ENCODE results near the gene CAMTA1.

CAMTA1 gene

GRCh38 chr1:6784560-6785317, 515 bp upstream of the CAMTA1 start:
- peak; percentile 95 for ATAC-seq
- TF ChIP-seq ZFP3 (CRISPR knock-in tag; IDR thresholded peaks at IDR 0.05) (peak; percentile 92), RARB (CRISPR knock-in tag; IDR thresholded peaks at IDR 0.05) (no peak), ZNF70 (CRISPR knock-in tag; IDR thresholded peaks at IDR 0.05) (no peak), PPARA (CRISPR knock-in tag; IDR thresholded peaks at IDR 0.05; ENCODE audit: borderline replicate concordance) (peak; percentile 68; the same call in 1 of the 2 replicates), TCF4 (CRISPR knock-in tag; IDR thresholded peaks at IDR 0.05; ENCODE audit: borderline replicate concordance) (no peak), ZNF8 (CRISPR knock-in tag; IDR thresholded peaks at IDR 0.05) (no peak)
- TF ChIP-seq, protein P1, sequence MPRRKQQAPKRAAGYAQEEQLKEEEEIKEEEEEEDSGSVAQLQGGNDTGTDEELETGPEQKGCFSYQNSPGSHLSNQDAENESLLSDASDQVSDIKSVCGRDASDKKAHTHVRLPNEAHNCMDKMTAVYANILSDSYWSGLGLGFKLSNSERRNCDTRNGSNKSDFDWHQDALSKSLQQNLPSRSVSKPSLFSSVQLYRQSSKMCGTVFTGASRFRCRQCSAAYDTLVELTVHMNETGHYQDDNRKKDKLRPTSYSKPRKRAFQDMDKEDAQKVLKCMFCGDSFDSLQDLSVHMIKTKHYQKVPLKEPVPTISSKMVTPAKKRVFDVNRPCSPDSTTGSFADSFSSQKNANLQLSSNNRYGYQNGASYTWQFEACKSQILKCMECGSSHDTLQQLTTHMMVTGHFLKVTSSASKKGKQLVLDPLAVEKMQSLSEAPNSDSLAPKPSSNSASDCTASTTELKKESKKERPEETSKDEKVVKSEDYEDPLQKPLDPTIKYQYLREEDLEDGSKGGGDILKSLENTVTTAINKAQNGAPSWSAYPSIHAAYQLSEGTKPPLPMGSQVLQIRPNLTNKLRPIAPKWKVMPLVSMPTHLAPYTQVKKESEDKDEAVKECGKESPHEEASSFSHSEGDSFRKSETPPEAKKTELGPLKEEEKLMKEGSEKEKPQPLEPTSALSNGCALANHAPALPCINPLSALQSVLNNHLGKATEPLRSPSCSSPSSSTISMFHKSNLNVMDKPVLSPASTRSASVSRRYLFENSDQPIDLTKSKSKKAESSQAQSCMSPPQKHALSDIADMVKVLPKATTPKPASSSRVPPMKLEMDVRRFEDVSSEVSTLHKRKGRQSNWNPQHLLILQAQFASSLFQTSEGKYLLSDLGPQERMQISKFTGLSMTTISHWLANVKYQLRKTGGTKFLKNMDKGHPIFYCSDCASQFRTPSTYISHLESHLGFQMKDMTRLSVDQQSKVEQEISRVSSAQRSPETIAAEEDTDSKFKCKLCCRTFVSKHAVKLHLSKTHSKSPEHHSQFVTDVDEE (CRISPR knock-in tag; IDR thresholded peaks at IDR 0.05), result 0 out of 2 replicates have a peak, but pooled peaks have one; percentile 18

DNA sequence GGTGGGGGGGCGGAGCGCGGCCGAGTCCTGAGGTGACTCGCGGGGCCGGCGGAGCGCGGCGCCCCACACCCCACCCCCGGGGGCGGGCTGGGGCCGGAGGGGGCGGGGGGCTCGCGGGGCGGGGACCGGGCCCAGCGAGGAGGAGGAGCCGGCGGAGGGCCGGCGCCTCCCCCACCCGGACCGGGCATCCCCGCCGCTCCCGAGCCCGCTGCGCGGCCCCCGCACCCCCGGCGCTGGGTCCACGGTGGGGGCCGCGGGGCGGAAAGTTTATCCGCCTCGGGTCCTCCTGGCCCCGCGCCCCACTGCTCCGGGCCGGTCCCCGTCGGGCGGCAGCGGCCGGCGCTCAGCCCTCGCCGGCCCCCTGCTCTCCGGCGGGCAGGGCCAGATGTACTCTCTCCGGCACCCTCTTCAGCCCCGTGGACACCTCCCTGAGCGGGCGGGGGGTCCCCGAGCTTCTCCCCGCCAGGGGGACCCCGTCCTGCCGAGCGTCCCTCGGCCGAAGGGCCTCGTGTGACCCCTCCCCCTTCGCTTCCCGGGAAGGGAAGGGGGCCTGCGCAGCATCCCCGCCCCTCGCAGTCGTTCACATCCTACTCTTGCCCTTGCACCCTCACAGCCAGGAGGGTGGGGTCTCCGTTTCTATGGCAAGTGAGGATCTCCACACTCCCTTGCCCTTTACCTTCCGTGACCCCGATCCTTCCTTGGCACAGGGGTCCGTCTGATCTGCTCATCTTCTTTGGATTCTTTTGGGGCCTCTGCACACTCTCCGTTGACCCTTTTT, 663 bp downstream of the CAMTA1 start:
- ATAC-seq, result no peak
- no peak for TF ChIP-seq OSR1 (CRISPR knock-in tag; IDR thresholded peaks at IDR 0.05)

GRCh38 chr1:6788946-6789345, 3.7 kb downstream of the CAMTA1 start:
- TF ChIP-seq POU6F1 (CRISPR knock-in tag; IDR thresholded peaks at IDR 0.05; ENCODE audit: borderline replicate concordance, low read depth) (no peak), TCF4 (CRISPR knock-in tag; IDR thresholded peaks at IDR 0.05; ENCODE audit: borderline replicate concordance) (no peak), BACH2 (CRISPR knock-in tag; IDR thresholded peaks at IDR 0.05; ENCODE audit: borderline replicate concordance) (no peak), PPARA (CRISPR knock-in tag; IDR thresholded peaks at IDR 0.05; ENCODE audit: borderline replicate concordance) (no peak), ZFP3 (CRISPR knock-in tag; IDR thresholded peaks at IDR 0.05) (no peak), OSR1 (CRISPR knock-in tag; IDR thresholded peaks at IDR 0.05) (no peak), GLIS3 (CRISPR knock-in tag; IDR thresholded peaks at IDR 0.05) (no peak), SNAI2 (CRISPR knock-in tag; IDR thresholded peaks at IDR 0.05) (no peak), ZFP30 (CRISPR knock-in tag; IDR thresholded peaks at IDR 0.05) (no peak), ZC3H10 (CRISPR knock-in tag; IDR thresholded peaks at IDR 0.05) (no peak), ARNTL (CRISPR knock-in tag; IDR thresholded peaks at IDR 0.05; ENCODE audit: borderline replicate concordance, low read depth) (no peak), TOX (CRISPR knock-in tag; IDR thresholded peaks at IDR 0.05; ENCODE audit: borderline replicate concordance) (no peak), ZNF8 (CRISPR knock-in tag; IDR thresholded peaks at IDR 0.05) (no peak), ZNF565 (CRISPR knock-in tag; conservative IDR thresholded peaks at IDR 0.05; ENCODE audit: low read depth) (no peak), ISL1 (CRISPR knock-in tag; IDR thresholded peaks at IDR 0.05) (no peak), CSDC2 (CRISPR knock-in tag; IDR thresholded peaks at IDR 0.05) (no peak), ZNF70 (CRISPR knock-in tag; IDR thresholded peaks at IDR 0.05) (no peak)
- TF ChIP-seq, protein P1 (CRISPR knock-in tag; IDR thresholded peaks at IDR 0.05), result no peak
- TF ChIP-seq, protein P2, sequence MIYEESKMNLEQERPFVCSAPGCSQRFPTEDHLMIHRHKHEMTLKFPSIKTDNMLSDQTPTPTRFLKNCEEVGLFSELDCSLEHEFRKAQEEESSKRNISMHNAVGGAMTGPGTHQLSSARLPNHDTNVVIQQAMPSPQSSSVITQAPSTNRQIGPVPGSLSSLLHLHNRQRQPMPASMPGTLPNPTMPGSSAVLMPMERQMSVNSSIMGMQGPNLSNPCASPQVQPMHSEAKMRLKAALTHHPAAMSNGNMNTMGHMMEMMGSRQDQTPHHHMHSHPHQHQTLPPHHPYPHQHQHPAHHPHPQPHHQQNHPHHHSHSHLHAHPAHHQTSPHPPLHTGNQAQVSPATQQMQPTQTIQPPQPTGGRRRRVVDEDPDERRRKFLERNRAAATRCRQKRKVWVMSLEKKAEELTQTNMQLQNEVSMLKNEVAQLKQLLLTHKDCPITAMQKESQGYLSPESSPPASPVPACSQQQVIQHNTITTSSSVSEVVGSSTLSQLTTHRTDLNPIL (CRISPR knock-in tag; IDR thresholded peaks at IDR 0.05; ENCODE audit: low read depth), result no peak
- no peak for ATAC-seq
